Lung (tissue), 13 donors: Measurements from ENCODE around the gene CHM. TPM values are rescaled to one million over a fixed set of nuclear protein-coding genes. Genes with fewer than 3 reads are reported as not detected.
A peak's percentile ranks its signal among the peaks of the same experiment; 100 is the strongest.

Experiments used
- ATAC-seq: fragments of 200-7000 bp; cut with Tn5 transposase; one replicate; pipeline ENCODE4 v1.9.1; 2020; ENCODE audit warnings: moderate number of reproducible peaks; ENCODE audit not compliant: insufficient read depth, low FRiP score
- DNase-seq, 3 donors: peaks; one replicate each; pipeline ENCODE4 v3.0.0-alpha.2; 2013 to 2017
- H3K27ac ChIP-seq, 2 donors: one replicate each; pipeline ENCODE4 v1.5.1; 2013; ENCODE audit warnings: mild to moderate bottlenecking in 2 of 2, moderate library complexity in 2 of 2, control low read depth in 1 of 2, inconsistent platforms in 1 of 2, low read depth in 1 of 2, low read length in 1 of 2
- H3K27me3 ChIP-seq, 3 donors: one replicate each; pipeline ENCODE4 v1.5.1; 2013; ENCODE audit warnings: low read length in 2 of 3; ENCODE audit not compliant: control insufficient read depth in 3 of 3, insufficient read depth in 3 of 3
- H3K36me3 ChIP-seq, 4 donors: one replicate each; pipeline ENCODE4 v1.5.1; 2013; ENCODE audit warnings: low read length in 4 of 4, mild to moderate bottlenecking in 1 of 4, moderate library complexity in 1 of 4; ENCODE audit not compliant: control insufficient read depth in 4 of 4, insufficient read depth in 4 of 4
- H3K4me1 ChIP-seq, 5 donors: one replicate each; pipeline ENCODE4 v1.5.1; 2013; ENCODE audit warnings: low read length in 5 of 5, mild to moderate bottlenecking in 2 of 5, moderate library complexity in 1 of 5; ENCODE audit not compliant: control insufficient read depth in 5 of 5, insufficient read depth in 5 of 5
- H3K4me3 ChIP-seq: one replicate; pipeline ENCODE4 v1.5.1; 2013; ENCODE audit warnings: mild to moderate bottlenecking, control low read depth, moderate library complexity
- H3K9ac ChIP-seq, 2 donors: one replicate each; pipeline ENCODE4 v1.5.1; 2013; ENCODE audit warnings: low read length in 2 of 2, control low read depth in 1 of 2; ENCODE audit not compliant: insufficient read depth in 1 of 2
- H3K9me3 ChIP-seq, 4 donors: one replicate each; pipeline ENCODE4 v1.5.1; 2013; ENCODE audit warnings: low read length in 3 of 4, mild to moderate bottlenecking in 1 of 4, moderate library complexity in 1 of 4; ENCODE audit not compliant: control insufficient read depth in 4 of 4, insufficient read depth in 3 of 4
- CTCF ChIP-seq: IDR thresholded peaks from 2 replicates; pipeline ENCODE4 v1.5.1; 2012; ENCODE audit warnings: mild to moderate bottlenecking; ENCODE audit errors: control extremely low read depth, extremely low read depth
- WGBS, 2 donors: extraction: QIAGEN DNeasy Blood & Tissue Kit; methylation state at CpG; one replicate each; pipeline ENCODE4 v1.1.7; 2013; 5-methylcytosine and 5-hydroxymethylcytosine counted together
- polyA plus RNA-seq, 2 donors: library from polyadenylated mRNA; stranded (reverse); fragments of 200-250 nt; gene quantifications; one replicate each; pipeline ENCODE4 v1.2.1, GENCODE V29; 2013
- small RNA-seq: library from RNA; depleted of rRNA; stranded (forward); fragments of <200 nt; gene quantifications from one replicate; pipeline ENCODE3, GENCODE V24; 2014; ENCODE audit warnings: low replicate concordance
- total RNA-seq, 2 donors: library from RNA; depleted of rRNA in 1 of 2; stranded (reverse); fragments of >200 nt in 1 of 2; gene quantifications; one replicate each; pipeline ENCODE4 v1.2.1, GENCODE V29; 2014 to 2021
- donor health status: control.
- donor health status: control.
- donor health status: Bipolar disorder and iron deficiency.
- donor health status: healthy.
- donor health status: DM: yes; HTN: yes; CAD: no.

Gene CHM
- total and polyA plus RNA-seq, 4 donors = 9.2 to 44.8 (median 12.0) TPM

GRCh38 chrX:85836868-85837267 is 210.5 kb downstream of the CHM start:
- no peak for TF ChIP-seq CTCF
- Histone ChIP-seq H3K27ac (no peak overlapping the region), H3K9ac (no peak overlapping the region), H3K9me3 (peaks cover 0 to 7% (median 0%) of the 10 kb centered on the region in 4 donors), H3K36me3 (no peaks in the 10 kb centered on the region), H3K4me1 (no peaks in the 10 kb centered on the region), H3K4me3 (no peak overlapping the region), H3K27me3 (peaks cover 0 to 2% (median 0%) of the 10 kb centered on the region in 3 donors)
- no peak for DNase-seq
- no peak for ATAC-seq
- 59 to 84% methylated on average over 2 of the region's 2 CpGs for WGBS, 2 donors

- Histone ChIP-seq H3K4me3 (no peak overlapping the region), H3K9me3 (no peaks in the 10 kb centered on the region), H3K4me1 (no peaks in the 10 kb centered on the region), H3K27ac (no peak overlapping the region), H3K9ac (no peak overlapping the region), H3K27me3 (no peaks in the 10 kb centered on the region), H3K36me3 (no peaks in the 10 kb centered on the region)
- DNase-seq (no peak), ATAC-seq (no peak)
- TF ChIP-seq CTCF = no peak
- 61 to 85% methylated on average over 5 of the region's 5 CpGs for WGBS, 2 donors
Observed at GRCh38 chrX:85828771-85829170, 218.6 kb downstream of the CHM start.

GRCh38 chrX:85815203-85815751 is 232.1 kb downstream of the CHM start:
- H3K4me1 ChIP-seq = no peaks in the 10 kb centered on the region
- H3K27me3 ChIP-seq = no peaks in the 10 kb centered on the region
- no peak overlapping the region for H3K9ac ChIP-seq
- peaks cover 0 to 30% (median 7%) of the 10 kb centered on the region in 4 donors for H3K9me3 ChIP-seq
- 65 to 83% methylated on average over 6 of the region's 6 CpGs for WGBS, 2 donors
- no peak overlapping the region for H3K4me3 ChIP-seq
- no peak for ATAC-seq
- H3K27ac ChIP-seq = no peak overlapping the region
- no peaks in the 10 kb centered on the region for H3K36me3 ChIP-seq
- TF ChIP-seq CTCF = no peak
- DNase-seq = no peak

Small RNA genes within 50 kb of the gene (small RNA-seq; reads per million reads assigned to genes)
- not detected for gene AL022401.1
- gene MIR361 = 131 reads per million, percentile 98 among the genes with 10 or more reads in this experiment
- gene NDUFA5P7 = not detected
- not detected for gene RF00019

Other genes starting within 250 kb of the CHM start
- 1 to 10 TPM in 1 of 2 donors, not detected in 1; 4.6 TPM for gene DACH2, start 100.9 kb upstream of the CHM start, total RNA-seq
- gene DACH2, start 100.9 kb upstream of the CHM start, polyA plus RNA-seq = under 1 TPM in 1 of 2 donors, not detected in 1; 0.03 TPM